Brain microvascular endothelial cell (primary cell): ENCODE results near the gene HK3.

Experiments
- DNase-seq: peaks from one replicate; pipeline ENCODE4 v3.0.0-alpha.2; 2020
- H3K27ac ChIP-seq: fragments of 250-450 bp; sonication (Bioruptor Pico); 2 replicates; pipeline ENCODE4 v1.5.1; 2020; ENCODE audit warnings: mild to moderate bottlenecking, moderate library complexity
- H3K27me3 ChIP-seq: fragments of 250-450 bp; sonication (Bioruptor Pico); replicated peaks from 2 replicates; pipeline ENCODE4 v1.5.1; 2020; ENCODE audit warnings: mild to moderate bottlenecking
- H3K36me3 ChIP-seq: fragments of 250-450 bp; sonication (Bioruptor Pico); replicated peaks from 2 replicates; pipeline ENCODE4 v1.5.1; 2020; ENCODE audit warnings: mild to moderate bottlenecking
- H3K4me3 ChIP-seq: 2 replicates; pipeline ENCODE4 v1.5.1; 2011; ENCODE audit warnings: low read depth, mild to moderate bottlenecking, control low read depth, low read length, moderate library complexity
- in situ Hi-C: cut with HindIII; loops from 2 replicates; pipeline ENCODE4 v1.10.0; 2017; ENCODE audit warnings: low sequenced_read_pairs, low pct_ligation_motif_present
- TF ChIP-seq, protein P1 (sequence below): IDR thresholded peaks from 2 replicates; pipeline ENCODE4 v1.5.1; 2011; ENCODE audit warnings: low read depth, mild to moderate bottlenecking, moderate library complexity, low read length, control low read depth, inconsistent platforms; ENCODE audit errors: missing control alignments

The HK3 gene

DNA sequence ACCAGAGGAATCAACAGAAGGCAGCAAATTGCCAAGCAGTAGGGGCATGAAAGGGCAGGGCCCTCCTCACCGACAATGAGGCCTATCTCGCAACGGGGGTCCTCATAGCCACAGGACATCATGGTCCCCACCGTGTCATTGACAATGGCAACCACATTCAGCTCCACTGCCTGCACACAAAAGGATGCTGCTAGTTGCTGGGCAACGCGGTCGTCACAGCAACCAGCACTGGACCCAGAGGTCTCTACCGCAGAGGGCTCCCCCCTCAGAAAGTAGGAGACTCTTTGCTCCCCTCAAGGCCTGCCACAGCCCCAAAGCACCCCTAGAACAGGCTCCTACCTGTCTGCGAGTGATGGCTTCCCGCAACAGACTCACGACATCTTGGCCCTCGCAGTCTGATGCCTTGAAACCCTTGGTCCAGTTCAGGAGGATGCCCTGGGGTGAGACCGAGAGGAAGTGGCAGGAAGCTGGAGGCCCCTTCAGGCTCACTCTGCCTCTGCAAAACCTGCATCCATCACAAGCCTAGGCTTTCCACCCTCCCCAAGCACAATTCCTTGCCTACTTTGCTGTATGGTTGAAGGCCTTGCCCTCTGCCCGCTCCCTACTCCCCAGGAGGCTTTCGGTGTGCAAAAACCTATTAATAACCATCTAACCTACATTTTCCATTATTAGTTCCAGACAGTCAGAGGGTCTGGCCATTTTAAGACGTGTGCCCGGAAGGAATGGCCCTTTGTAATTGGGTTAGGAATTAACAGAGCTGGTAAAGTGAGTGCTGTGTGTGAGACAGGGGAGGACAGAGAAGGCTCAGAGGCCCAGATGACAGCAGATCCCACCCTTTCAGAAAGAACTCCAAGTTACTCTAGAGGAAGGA lies 15.2 kb downstream of the HK3 start:
- Histone ChIP-seq H3K27me3 (no peaks in the 10 kb centered on the region), H3K36me3 (no peaks in the 10 kb centered on the region), H3K4me3 (no peak overlapping the region), H3K27ac (no peak overlapping the region)
- in situ Hi-C loops: no loop called here
- DNase-seq: no peak
- TF ChIP-seq, protein P1, sequence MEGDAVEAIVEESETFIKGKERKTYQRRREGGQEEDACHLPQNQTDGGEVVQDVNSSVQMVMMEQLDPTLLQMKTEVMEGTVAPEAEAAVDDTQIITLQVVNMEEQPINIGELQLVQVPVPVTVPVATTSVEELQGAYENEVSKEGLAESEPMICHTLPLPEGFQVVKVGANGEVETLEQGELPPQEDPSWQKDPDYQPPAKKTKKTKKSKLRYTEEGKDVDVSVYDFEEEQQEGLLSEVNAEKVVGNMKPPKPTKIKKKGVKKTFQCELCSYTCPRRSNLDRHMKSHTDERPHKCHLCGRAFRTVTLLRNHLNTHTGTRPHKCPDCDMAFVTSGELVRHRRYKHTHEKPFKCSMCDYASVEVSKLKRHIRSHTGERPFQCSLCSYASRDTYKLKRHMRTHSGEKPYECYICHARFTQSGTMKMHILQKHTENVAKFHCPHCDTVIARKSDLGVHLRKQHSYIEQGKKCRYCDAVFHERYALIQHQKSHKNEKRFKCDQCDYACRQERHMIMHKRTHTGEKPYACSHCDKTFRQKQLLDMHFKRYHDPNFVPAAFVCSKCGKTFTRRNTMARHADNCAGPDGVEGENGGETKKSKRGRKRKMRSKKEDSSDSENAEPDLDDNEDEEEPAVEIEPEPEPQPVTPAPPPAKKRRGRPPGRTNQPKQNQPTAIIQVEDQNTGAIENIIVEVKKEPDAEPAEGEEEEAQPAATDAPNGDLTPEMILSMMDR: no peak

DNA sequence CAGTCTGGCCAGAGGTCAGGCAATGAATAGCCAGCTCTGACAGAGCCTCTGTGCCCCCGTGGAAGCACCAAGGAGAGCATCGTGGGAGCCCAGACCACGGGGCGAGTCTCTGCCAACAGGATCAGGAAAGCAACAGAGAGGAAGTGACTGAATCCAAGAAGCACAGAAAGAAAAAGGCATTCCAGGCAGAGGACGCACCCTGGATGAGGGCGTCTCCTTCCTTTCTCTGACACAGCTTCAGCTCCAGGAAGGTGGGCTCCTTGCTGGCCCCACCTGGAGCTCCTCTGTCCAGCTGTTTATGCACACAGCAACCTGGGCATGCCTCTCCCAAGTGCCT lies 16.6 kb downstream of the HK3 start:
- DNase-seq: no peak
- TF ChIP-seq, protein P1: no peak
- Histone ChIP-seq H3K27me3 (peaks cover 7% of the 10 kb centered on the region), H3K36me3 (no peaks in the 10 kb centered on the region), H3K4me3 (no peak overlapping the region), H3K27ac (no peak overlapping the region)
- in situ Hi-C loops: no loop called here

DNA sequence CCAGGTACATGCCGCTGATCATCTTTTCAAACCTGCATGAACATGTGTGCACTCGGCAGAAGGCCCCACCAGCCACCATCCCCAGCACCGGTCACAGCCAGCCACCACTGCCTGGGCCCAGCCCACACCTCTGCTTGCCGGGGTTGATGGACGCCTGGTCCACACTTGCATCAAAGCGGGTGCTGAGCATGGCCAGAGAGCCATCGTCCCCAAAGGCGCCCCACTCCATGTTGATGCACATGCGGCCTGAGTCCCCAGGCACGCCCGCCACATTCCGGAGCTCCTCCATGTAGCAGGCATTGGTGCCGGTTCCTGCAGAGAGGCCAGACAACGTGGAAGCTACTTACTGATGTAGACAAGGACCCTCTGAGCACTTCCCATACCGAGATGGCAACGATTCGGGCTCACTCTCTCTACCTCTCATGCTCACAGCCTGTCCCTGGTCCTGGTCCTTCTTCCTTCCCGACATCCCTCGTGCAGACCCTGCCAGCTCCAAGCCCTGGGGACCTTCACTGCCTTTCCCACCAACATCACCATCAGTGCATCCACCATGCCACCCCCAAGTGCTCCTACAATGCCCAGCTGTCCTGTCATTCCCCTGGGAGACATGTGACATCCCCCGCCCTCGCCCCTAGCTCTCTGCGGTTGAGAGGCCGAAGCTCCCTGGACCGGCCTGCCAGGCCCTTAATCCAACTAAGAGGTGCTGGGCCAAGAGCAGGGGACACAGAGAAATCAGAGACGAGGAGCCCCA lies 17.2 kb downstream of the HK3 start:
- no peaks in the 10 kb centered on the region for H3K36me3 ChIP-seq
- H3K27me3 ChIP-seq: peaks cover 13% of the 10 kb centered on the region
- DNase-seq: no peak
- H3K4me3 ChIP-seq: no peak overlapping the region
- TF ChIP-seq, protein P1: no peak
- H3K27ac ChIP-seq: no peak overlapping the region
- in situ Hi-C loops: no loop called here

DNA sequence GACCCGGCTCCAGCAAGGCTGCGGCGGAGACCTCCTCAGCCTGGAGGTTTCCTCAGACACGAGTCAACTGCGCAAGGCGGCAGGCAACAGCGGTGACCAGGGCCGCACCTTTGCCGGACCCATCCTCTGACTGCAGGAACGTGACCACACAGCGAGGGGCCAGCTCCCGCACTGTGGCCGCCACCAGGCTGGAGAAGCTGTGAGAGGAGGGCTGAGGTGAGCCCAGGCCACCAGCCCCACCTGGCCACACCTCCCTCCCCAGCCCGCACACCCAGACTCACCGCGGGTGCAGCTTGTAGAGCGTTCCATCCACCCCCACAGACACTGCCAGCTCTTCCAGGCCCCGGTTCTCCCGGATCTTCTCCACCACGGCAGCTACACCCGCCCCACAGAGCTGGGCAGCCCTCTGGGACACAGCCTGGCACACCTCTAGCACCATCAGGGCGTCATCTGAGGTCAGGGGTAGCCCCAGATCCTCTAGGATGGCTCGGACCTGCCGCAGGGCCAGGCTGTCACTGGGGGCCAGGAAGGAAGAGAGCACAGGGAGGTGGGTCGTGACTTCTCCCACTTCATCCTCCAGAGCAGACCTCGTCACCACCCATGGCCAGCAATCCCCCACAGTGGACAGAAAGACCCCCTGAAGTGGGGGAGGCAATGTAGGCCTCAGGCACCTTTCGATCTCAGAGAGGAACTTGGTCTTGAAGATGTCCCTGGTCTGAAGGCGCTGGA lies 18.0 kb downstream of the HK3 start:
- no peaks in the 10 kb centered on the region for H3K36me3 ChIP-seq
- no peak overlapping the region for H3K4me3 ChIP-seq
- DNase-seq: no peak
- H3K27ac ChIP-seq: no peak overlapping the region
- in situ Hi-C loops: no loop called here
- TF ChIP-seq, protein P1: no peak
- peaks cover 20% of the 10 kb centered on the region for H3K27me3 ChIP-seq

DNA sequence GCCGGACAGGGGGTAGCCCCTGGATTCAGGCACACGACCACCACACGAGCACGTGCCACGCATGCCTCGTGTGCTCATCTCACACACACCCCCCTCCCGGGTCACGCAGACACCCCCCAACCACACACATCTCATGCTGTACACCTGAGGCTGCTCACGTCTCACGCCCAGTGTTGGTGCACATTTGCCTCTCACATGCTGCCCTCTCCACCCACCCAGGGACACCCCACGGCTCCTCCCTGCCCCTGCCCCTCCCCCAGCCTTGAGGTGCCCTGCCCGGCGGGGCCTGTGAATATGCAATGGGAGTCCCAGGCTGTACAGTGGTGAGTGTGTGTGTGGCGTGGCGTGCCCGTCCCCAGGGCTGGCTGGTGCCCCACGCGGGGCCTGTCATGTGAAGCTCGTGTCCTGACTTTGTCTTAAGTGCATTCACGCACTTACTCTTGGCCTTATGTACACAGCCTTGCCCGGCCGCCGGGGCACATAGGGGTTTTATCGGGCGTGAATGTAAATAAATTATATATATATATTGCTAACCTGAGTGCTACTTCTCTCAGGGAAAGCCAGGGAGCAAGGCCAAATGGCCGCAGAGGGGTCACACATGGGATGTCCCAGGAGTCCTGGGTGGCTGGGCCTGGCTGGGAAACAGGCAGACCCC lies 18.7 kb downstream of the HK3 start:
- in situ Hi-C loops: no loop called here
- Histone ChIP-seq H3K36me3 (no peaks in the 10 kb centered on the region), H3K4me3 (no peak overlapping the region), H3K27ac (no peak overlapping the region), H3K27me3 (peaks cover 26% of the 10 kb centered on the region)
- no peak for DNase-seq
- TF ChIP-seq, protein P1: no peak
